ENCODE measurements around the gene SCARF2. TPM values are rescaled to one million over a fixed set of nuclear protein-coding genes. Genes with fewer than 3 reads are reported as not detected.
"Not testable (repeated sequence)": the region's sequence is repeated elsewhere in the genome, so short reads cannot be mapped to it uniquely, and the experiment has no call there.

The SCARF2 gene
- total RNA-seq, 2 donors from 2014 or later: 12.8 to 28.6 TPM

- H3K4me3 ChIP-seq: no peak overlapping the region
- no peak overlapping the region for H3K27ac ChIP-seq
- no peaks in the 10 kb centered on the region for H3K4me1 ChIP-seq (replicated peaks)
- no peaks in the 10 kb centered on the region for H3K36me3 ChIP-seq
- DNase-seq (ENCODE audit: low spot score): no peak
- intact Hi-C loops (cut with DNase I): no loop called here
- H3K27me3 ChIP-seq (replicated peaks; ENCODE audit: insufficient read depth): no peaks in the 10 kb centered on the region
- TF ChIP-seq POLR2A (IDR thresholded peaks at IDR 0.05) (no peak), POLR2AphosphoS5 (IDR thresholded peaks at IDR 0.05) (no peak)
- TF ChIP-seq, protein P1, sequence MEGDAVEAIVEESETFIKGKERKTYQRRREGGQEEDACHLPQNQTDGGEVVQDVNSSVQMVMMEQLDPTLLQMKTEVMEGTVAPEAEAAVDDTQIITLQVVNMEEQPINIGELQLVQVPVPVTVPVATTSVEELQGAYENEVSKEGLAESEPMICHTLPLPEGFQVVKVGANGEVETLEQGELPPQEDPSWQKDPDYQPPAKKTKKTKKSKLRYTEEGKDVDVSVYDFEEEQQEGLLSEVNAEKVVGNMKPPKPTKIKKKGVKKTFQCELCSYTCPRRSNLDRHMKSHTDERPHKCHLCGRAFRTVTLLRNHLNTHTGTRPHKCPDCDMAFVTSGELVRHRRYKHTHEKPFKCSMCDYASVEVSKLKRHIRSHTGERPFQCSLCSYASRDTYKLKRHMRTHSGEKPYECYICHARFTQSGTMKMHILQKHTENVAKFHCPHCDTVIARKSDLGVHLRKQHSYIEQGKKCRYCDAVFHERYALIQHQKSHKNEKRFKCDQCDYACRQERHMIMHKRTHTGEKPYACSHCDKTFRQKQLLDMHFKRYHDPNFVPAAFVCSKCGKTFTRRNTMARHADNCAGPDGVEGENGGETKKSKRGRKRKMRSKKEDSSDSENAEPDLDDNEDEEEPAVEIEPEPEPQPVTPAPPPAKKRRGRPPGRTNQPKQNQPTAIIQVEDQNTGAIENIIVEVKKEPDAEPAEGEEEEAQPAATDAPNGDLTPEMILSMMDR (IDR thresholded peaks at IDR 0.05): no peak
- H3K9me3 ChIP-seq: no peaks in the 10 kb centered on the region
- WGBS: 86% methylated on average over 2 of the region's 2 CpGs
Measured at GRCh38 chr22:20384171-20384570, 53.5 kb downstream of the SCARF2 start.

DNA sequence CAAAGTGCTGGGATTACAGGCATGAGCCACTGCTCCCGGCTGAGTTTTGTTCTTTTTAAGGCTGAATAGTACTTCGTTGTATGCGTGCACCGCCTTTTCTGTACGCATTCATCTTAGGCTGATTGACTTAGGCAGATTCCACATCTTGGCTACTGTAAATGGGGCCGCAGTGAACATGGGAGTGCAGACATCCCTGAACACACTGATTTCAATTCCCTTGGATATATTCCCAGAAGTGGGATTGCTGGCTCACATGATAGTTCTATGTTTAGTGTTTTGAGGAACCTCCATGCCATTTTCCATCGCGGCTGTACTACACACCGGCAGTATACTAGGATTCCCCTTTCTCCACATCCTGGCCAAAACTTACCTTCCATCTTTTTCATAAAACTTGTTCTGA lies 54.1 kb downstream of the SCARF2 start:
- intact Hi-C loops (cut with DNase I): no loop called here
- TF ChIP-seq, protein P1 (IDR thresholded peaks at IDR 0.05): no peak
- no peak for TF ChIP-seq POLR2AphosphoS5 (IDR thresholded peaks at IDR 0.05)
- TF ChIP-seq POLR2A (IDR thresholded peaks at IDR 0.05): no peak
- Histone ChIP-seq H3K9me3 (no peaks in the 10 kb centered on the region), H3K27me3 (replicated peaks; ENCODE audit: insufficient read depth) (no peaks in the 10 kb centered on the region), H3K36me3 (no peaks in the 10 kb centered on the region), H3K4me3 (no peak overlapping the region), H3K27ac (no peak overlapping the region), H3K4me1 (replicated peaks) (no peaks in the 10 kb centered on the region)
- DNase-seq (ENCODE audit: low spot score): no peak
- 92% methylated on average over 9 of the region's 9 CpGs for WGBS

DNA sequence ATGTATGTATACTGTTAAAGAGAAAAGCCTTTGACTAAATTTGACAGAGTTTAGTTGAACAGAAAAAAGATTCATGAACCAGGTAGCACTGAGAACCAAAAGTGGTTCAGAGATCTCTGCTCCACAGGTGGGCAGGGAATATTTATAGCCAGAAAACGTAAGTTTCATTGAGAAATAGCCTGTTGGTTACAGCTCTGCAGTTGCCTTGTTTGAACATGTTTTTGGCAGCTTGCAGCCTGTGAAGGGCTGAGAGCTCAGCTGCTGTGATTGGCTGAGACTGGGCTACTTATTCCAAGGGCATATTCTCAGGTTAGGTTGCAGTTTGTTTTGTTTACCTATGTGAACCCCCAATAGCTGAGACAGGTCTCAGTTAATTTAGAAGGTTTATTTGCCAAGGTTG lies 57.1 kb downstream of the SCARF2 start:
- no peak for DNase-seq (ENCODE audit: low spot score)
- Histone ChIP-seq H3K4me3 (no peak overlapping the region), H3K27me3 (replicated peaks; ENCODE audit: insufficient read depth) (no peaks in the 10 kb centered on the region), H3K9me3 (no peaks in the 10 kb centered on the region), H3K4me1 (replicated peaks) (no peaks in the 10 kb centered on the region), H3K36me3 (no peaks in the 10 kb centered on the region), H3K27ac (no peak overlapping the region)
- TF ChIP-seq POLR2AphosphoS5 (IDR thresholded peaks at IDR 0.05) (no peak), POLR2A (IDR thresholded peaks at IDR 0.05) (no peak)
- 9% methylated on average over 1 of the region's 1 CpG for WGBS
- intact Hi-C loops (cut with DNase I): no loop called here

- intact Hi-C loops (cut with DNase I); H3K4me3 ChIP-seq: not testable (repeated sequence)
- WGBS: 93% methylated on average over 5 of the region's 5 CpGs
Measured at GRCh38 chr22:20378684-20379083, 58.9 kb downstream of the SCARF2 start.

DNA sequence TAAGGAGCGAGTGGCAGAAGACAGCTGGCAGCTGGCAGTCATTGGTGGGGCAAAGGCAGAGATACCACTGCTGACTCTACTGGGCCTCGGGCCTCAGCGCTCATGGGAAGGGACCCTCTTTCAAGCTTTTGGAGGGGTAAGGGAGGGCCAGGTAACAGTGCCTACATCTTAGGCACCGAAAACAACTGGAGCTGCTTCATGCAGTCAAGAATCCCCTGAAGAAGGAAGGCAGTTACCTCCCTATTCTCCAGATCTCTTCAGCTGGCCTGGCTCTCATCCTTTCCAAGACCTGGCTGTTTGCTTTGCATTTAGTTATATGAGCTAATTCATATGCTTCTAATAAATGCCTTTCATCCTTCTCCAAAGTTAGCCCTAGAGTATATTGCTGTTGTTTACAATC lies 59.5 kb downstream of the SCARF2 start:
- 89% methylated on average over 4 of the region's 4 CpGs for WGBS
- Histone ChIP-seq H3K27ac (no peak overlapping the region), H3K4me1 (replicated peaks) (no peaks in the 10 kb centered on the region), H3K36me3 (no peaks in the 10 kb centered on the region), H3K27me3 (replicated peaks; ENCODE audit: insufficient read depth) (no peaks in the 10 kb centered on the region), H3K9me3 (no peaks in the 10 kb centered on the region), H3K4me3 (no peak overlapping the region)
- no peak for DNase-seq (ENCODE audit: low spot score)
- intact Hi-C loops (cut with DNase I): no loop called here
- TF ChIP-seq POLR2A (IDR thresholded peaks at IDR 0.05): no peak
- TF ChIP-seq POLR2AphosphoS5 (IDR thresholded peaks at IDR 0.05): no peak
- TF ChIP-seq, protein P1 (IDR thresholded peaks at IDR 0.05): no peak

More at GRCh38 chr22:20378684-20379083, 58.9 kb downstream of the SCARF2 start:
- not testable (repeated sequence) for H3K27ac ChIP-seq; H3K27me3 ChIP-seq (replicated peaks; ENCODE audit: insufficient read depth); H3K4me1 ChIP-seq (replicated peaks); H3K9me3 ChIP-seq; H3K36me3 ChIP-seq; DNase-seq (ENCODE audit: low spot score)

- H3K4me1 ChIP-seq (replicated peaks); intact Hi-C loops (cut with DNase I); H3K9me3 ChIP-seq; H3K27ac ChIP-seq; H3K27me3 ChIP-seq (replicated peaks; ENCODE audit: insufficient read depth); DNase-seq (ENCODE audit: low spot score); H3K36me3 ChIP-seq; H3K4me3 ChIP-seq: not testable (repeated sequence)
- 96% methylated on average over 11 of the region's 11 CpGs for WGBS
Measured at GRCh38 chr22:20376983-20377382, 60.6 kb downstream of the SCARF2 start.

GRCh38 chr22:20376281-20376680 lies 61.3 kb downstream of the SCARF2 start:
- H3K9me3 ChIP-seq; DNase-seq (ENCODE audit: low spot score); H3K27me3 ChIP-seq (replicated peaks; ENCODE audit: insufficient read depth); H3K36me3 ChIP-seq; H3K27ac ChIP-seq; H3K4me1 ChIP-seq (replicated peaks); H3K4me3 ChIP-seq; intact Hi-C loops (cut with DNase I): not testable (repeated sequence)
- 91% methylated on average over 8 of the region's 8 CpGs for WGBS

Small RNA genes lying within 50 kb of the gene (small RNA-seq; reads per million reads assigned to genes)
- gene RF00019: 0 reads per million in 2 donors
- 0 reads per million in 2 donors for gene RN7SL812P
- 0 reads per million in 2 donors for gene RNU6-225P
- 0 reads per million in 2 donors for gene RNY1P9

Other genes starting within 250 kb of the SCARF2 start
- gene RTN4R, start 169.5 kb downstream of the SCARF2 start, total RNA-seq: 1 to 10 TPM; 4.4 to 6.0 TPM
- 100 to 1,000 TPM; 101 to 109 TPM for gene DGCR6L, start 117.8 kb downstream of the SCARF2 start, total RNA-seq
- gene ZNF74, start 43.7 kb downstream of the SCARF2 start, total RNA-seq: 10 to 100 TPM; 17.0 to 41.6 TPM
- gene KLHL22, start 58.0 kb upstream of the SCARF2 start, total RNA-seq: 10 to 100 TPM; 45.1 to 51.3 TPM
- gene MED15, start 69.8 kb upstream of the SCARF2 start, total RNA-seq: 10 to 100 TPM; 43.2 to 87.1 TPM

All from prostate gland (tissue), 2 donors.